OCI-LY7 (cell line): ENCODE data around the gene PIEZO2.

Experiments
- EZH2phosphoT487 ChIP-seq: fragments of 200-600 bp; sonication (generic); IDR thresholded peaks from 2 replicates; pipeline ENCODE4 v1.6.1; 2018; ENCODE audit warnings: low read depth, borderline replicate concordance, mild to moderate bottlenecking, mixed run types, antibody characterized with exemption, low read length, moderate library complexity, mixed read lengths
- TF ChIP-seq, protein P1 (sequence below): fragments of 200-600 bp; sonication (generic); conservative IDR thresholded peaks from 2 replicates; pipeline ENCODE4 v1.5.1; 2014; ENCODE audit warnings: mild to moderate bottlenecking, antibody characterized with exemption, low read length, moderate library complexity, mixed read lengths

DNA sequence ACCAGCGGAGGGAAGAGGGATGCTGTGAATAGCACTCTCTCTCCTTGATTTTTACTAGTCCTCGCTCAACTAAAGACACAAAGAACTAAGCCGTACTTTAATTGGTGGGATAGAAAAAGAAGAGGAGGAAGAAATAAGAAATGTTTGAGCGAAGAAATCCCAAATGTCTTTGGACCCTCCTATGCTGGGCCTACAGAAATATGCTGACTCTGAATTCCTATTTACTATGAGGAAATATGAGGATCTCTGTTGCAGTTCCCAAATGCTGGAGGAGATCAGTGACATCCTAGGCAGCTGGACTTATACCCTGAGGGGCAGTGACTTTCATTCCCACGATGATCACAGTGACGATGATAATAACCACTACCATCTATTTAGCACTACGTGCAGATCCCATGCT lies 16.6 kb upstream of the PIEZO2 start:
- TF ChIP-seq, protein P1, sequence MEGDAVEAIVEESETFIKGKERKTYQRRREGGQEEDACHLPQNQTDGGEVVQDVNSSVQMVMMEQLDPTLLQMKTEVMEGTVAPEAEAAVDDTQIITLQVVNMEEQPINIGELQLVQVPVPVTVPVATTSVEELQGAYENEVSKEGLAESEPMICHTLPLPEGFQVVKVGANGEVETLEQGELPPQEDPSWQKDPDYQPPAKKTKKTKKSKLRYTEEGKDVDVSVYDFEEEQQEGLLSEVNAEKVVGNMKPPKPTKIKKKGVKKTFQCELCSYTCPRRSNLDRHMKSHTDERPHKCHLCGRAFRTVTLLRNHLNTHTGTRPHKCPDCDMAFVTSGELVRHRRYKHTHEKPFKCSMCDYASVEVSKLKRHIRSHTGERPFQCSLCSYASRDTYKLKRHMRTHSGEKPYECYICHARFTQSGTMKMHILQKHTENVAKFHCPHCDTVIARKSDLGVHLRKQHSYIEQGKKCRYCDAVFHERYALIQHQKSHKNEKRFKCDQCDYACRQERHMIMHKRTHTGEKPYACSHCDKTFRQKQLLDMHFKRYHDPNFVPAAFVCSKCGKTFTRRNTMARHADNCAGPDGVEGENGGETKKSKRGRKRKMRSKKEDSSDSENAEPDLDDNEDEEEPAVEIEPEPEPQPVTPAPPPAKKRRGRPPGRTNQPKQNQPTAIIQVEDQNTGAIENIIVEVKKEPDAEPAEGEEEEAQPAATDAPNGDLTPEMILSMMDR: no peak
- TF ChIP-seq EZH2phosphoT487: no peak
